Neural crest cell (in vitro differentiated cells): ENCODE results near the gene TDRD3. TPM values are rescaled to one million over a fixed set of nuclear protein-coding genes. Genes with fewer than 3 reads are reported as not detected.
A peak's percentile ranks its signal among the peaks of the same experiment; 100 is the strongest.

Experiments
- DNase-seq: peaks from one replicate; pipeline ENCODE4 v3.0.0; 2021; ENCODE audit warnings: low read depth, mixed read lengths, low spot score
- H3K27ac Mint-ChIP-seq: one replicate; pipeline ENCODE4 v1.8.0; 2021; ENCODE audit warnings: mild to moderate bottlenecking, mixed read lengths; ENCODE audit not compliant: unreplicated experiment
- H3K27me3 Mint-ChIP-seq: 2 replicates; pipeline ENCODE4 v1.8.0; 2021; ENCODE audit warnings: low read depth, mild to moderate bottlenecking, mixed read lengths
- H3K36me3 Mint-ChIP-seq: 2 replicates; pipeline ENCODE4 v1.8.0; 2021; ENCODE audit warnings: low read depth, mild to moderate bottlenecking, mixed read lengths
- H3K4me1 Mint-ChIP-seq: 2 replicates; pipeline ENCODE4 v1.8.0; 2021; ENCODE audit warnings: mixed read lengths
- H3K4me3 Mint-ChIP-seq: one replicate; pipeline ENCODE4 v1.8.0; 2021; ENCODE audit warnings: mild to moderate bottlenecking, mixed read lengths
- H3K9me3 Mint-ChIP-seq: 2 replicates; pipeline ENCODE4 v1.8.0; 2021; ENCODE audit warnings: mixed read lengths
- CTCF ChIP-seq: fragments of 200-600 bp; sonication (generic); conservative IDR thresholded peaks from 2 replicates; pipeline ENCODE4 v1.5.0; 2021; ENCODE audit warnings: antibody characterized with exemption, mild to moderate bottlenecking
- total RNA-seq: library from RNA; stranded (reverse); gene quantifications from 2 replicates; pipeline ENCODE4 v1.2.1, GENCODE V29; 2021

The TDRD3 gene
- total RNA-seq, 1 donor from 2014 or later = 20.3 TPM

DNA sequence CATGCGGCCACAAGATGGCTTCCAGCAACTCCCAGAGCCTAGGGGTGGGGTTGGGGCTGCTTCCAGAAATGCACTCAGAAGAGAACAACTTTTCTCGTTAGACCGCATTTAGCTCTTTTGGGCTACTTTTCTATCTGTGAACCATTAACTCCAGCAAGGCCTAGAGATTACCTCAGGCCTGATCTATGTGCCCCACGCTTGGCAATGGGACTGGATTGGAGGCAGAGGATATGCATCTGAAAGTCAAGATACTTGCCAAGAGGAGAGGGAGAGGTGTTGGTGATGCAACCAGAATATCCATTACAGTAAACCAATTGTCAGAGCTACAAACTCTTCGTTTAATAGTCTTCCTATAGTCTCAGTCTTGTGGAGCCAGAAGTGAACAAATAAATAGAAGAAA lies 177.7 kb downstream of the TDRD3 start:
- Mint-ChIP-seq H3K4me1 (peaks cover 28% of the 10 kb centered on the region), H3K4me3 (no peak overlapping the region), H3K27me3 (no peaks in the 10 kb centered on the region), H3K36me3 (peaks cover 10% of the 10 kb centered on the region), H3K27ac (no peak overlapping the region), H3K9me3 (peaks cover 5% of the 10 kb centered on the region)
- no peak for DNase-seq
- no peak for TF ChIP-seq CTCF

GRCh38 chr13:60575142-60575541 lies 178.1 kb downstream of the TDRD3 start:
- no peak for DNase-seq
- peaks cover 28% of the 10 kb centered on the region for H3K4me1 Mint-ChIP-seq
- H3K27ac Mint-ChIP-seq = no peak overlapping the region
- H3K27me3 Mint-ChIP-seq = no peaks in the 10 kb centered on the region
- peaks cover 6% of the 10 kb centered on the region for H3K36me3 Mint-ChIP-seq
- no peak overlapping the region for H3K4me3 Mint-ChIP-seq
- peaks cover 1% of the 10 kb centered on the region for H3K9me3 Mint-ChIP-seq
- no peak for TF ChIP-seq CTCF

DNA sequence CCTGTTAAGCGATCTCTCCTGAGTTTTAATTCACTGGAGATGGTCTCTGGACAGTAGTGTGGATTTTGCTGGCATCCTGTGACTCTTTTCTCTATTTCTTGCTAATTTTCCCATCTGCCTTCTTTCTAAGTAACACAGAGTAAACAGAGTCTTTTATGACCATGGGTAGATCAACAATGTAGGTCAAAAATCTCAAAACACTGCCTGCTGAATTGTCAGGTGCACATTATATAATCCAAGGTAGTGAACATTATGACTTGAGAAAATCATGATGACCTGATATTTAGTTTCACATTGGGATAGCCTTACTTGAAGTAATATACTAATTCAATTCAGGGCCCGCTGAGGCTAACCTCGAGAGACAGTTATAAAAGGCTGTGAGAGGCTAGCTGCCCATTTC lies 180.7 kb downstream of the TDRD3 start:
- no peak overlapping the region for H3K27ac Mint-ChIP-seq
- H3K9me3 Mint-ChIP-seq = no peaks in the 10 kb centered on the region
- H3K4me1 Mint-ChIP-seq = peaks cover 14% of the 10 kb centered on the region
- no peak for DNase-seq
- no peak overlapping the region for H3K4me3 Mint-ChIP-seq
- H3K36me3 Mint-ChIP-seq = peaks cover 3% of the 10 kb centered on the region
- H3K27me3 Mint-ChIP-seq = no peaks in the 10 kb centered on the region
- no peak for TF ChIP-seq CTCF

DNA sequence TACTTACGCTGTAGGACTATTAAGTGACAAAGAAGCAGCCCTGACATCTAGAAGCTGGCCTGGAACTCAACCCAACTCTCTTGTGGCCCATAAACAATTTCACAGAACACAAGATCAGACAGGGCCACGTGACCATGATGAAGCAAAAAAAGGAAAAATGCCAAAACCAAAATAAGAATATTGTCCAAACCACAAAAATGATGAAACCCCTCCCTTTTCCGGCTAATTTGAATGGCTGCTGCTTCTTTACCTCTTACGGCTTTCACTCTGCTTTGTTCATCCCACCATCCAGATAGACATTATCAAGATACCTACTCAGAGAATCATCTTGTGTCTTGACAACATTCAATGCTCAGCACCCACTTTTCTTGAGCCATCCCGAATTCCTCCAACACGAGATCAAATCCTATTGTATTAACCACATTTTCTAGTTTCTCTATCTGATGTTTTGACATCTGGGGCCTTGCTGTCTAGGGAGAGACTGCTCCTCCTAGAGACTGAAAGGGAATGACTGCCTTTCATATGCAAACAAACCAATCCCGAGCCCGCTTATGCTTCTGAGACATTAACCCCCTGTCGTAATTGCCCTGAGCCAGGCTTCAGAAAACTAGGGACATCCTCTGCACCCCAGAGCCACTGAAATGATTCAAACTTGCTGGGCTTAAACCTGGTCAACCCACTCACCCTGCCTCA lies 186.3 kb downstream of the TDRD3 start:
- no peak overlapping the region for H3K4me3 Mint-ChIP-seq
- H3K36me3 Mint-ChIP-seq = no peaks in the 10 kb centered on the region
- H3K4me1 Mint-ChIP-seq = peaks cover 24% of the 10 kb centered on the region
- H3K9me3 Mint-ChIP-seq = peaks cover 5% of the 10 kb centered on the region
- no peaks in the 10 kb centered on the region for H3K27me3 Mint-ChIP-seq
- TF ChIP-seq CTCF = no peak
- H3K27ac Mint-ChIP-seq = peak overlapping the region; percentile 25
- no peak for DNase-seq

- peaks cover 24% of the 10 kb centered on the region for H3K4me1 Mint-ChIP-seq
- H3K4me3 Mint-ChIP-seq = no peak overlapping the region
- no peak for DNase-seq
- peak overlapping the region; percentile 89 for H3K27ac Mint-ChIP-seq
- no peaks in the 10 kb centered on the region for H3K36me3 Mint-ChIP-seq
- no peak for TF ChIP-seq CTCF
- no peaks in the 10 kb centered on the region for H3K27me3 Mint-ChIP-seq
- H3K9me3 Mint-ChIP-seq = peaks cover 5% of the 10 kb centered on the region
Measured at GRCh38 chr13:60583911-60584753, 187.1 kb downstream of the TDRD3 start.
